NOMO-1 treated with DMSO at 0.1 percent for 48 hours (cell line): ENCODE measurements around the gene ARSJ.
A peak's percentile ranks its signal among the peaks of the same experiment; 100 is the strongest.
"Not testable (repeated sequence)": the region's sequence is repeated elsewhere in the genome, so short reads cannot be mapped to it uniquely, and the experiment has no call there.

Source experiments
- DNase-seq: peaks from one replicate; lab custom pipeline; 2025; ENCODE audit not compliant: unreplicated experiment; lab: John Stamatoyannopoulos, UW

ARSJ gene

GRCh38 chr4:113958766-113959538 is 20.5 kb downstream of the ARSJ start:
- peak; percentile 77 for DNase-seq

DNA sequence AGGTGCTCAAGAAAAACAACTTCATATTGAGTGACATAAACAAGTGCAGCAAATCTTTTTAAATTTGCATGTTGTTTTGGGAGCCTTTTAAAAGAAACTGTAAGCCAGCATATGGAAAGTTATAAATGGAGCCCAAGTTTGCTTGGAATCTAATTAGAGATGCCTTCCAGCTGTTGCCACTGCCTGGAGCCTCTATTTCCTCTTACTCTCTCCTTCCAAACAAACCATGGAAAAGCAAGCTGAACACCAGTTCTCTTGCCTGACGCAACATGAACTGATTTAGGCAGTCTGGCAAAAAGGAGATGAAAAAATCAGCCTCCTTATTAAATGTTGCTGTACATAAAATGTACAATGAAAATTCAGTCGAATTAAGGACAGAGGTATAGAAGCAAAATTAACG is 21.5 kb downstream of the ARSJ start:
- DNase-seq = no peak

DNA sequence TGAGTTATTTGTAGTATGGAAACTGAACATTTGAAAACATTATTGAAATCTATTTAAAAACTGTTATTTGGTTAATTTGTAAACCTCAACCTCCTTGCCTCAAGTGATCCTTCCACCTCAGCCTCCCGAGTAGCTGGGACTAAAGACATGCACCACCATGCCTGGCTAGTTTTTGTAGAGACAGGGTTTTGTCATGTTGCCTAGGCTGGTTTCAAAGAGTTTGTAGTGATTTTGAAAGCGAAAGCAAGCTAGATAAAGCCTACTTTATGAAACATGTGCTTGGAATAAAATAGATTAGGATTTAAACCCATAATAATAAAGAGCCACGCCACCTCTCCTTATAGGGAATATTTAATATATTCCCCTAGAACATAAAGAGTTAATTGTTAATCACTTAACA is 23.5 kb downstream of the ARSJ start:
- no peak for DNase-seq

DNA sequence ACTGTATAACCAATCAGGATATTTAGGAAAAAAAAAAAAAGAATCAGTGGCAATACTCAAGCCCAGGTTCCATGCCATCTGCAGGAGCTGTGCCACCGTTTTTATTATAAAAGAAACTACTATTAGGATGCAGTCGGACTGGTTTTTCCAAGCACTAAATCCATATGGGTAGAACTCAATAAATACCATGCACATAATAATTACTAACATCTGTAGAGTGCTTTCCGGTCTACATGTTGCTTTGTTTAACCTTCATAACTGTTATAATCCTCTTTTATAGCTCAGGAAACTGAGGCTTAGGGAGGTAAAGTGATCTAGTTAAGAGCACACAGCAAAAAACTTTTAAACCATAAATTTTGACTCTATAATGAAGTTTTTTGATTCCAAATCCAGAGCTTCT is 24.0 kb downstream of the ARSJ start:
- DNase-seq = no peak

DNA sequence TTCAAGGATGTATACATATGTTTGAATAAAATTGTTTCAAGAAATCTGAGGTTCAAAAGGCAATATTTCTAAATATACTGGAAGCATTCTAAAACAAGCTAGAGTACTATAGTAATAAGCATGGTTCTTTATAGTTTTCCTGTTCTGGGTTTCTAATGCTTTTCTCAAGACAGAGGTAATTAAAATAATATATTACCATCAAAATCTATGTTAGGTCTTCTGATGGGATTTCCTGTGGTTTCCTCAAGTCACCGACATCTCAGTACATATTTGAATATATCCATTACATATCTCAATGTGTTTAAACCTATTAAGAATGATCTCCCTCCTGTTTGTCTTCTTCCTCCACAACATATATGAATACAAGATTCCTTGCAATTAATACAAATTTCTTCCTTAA is 25.6 kb downstream of the ARSJ start:
- no peak for DNase-seq

GRCh38 chr4:113952452-113953029 is 26.9 kb downstream of the ARSJ start:
- DNase-seq = peak; percentile 69

DNA sequence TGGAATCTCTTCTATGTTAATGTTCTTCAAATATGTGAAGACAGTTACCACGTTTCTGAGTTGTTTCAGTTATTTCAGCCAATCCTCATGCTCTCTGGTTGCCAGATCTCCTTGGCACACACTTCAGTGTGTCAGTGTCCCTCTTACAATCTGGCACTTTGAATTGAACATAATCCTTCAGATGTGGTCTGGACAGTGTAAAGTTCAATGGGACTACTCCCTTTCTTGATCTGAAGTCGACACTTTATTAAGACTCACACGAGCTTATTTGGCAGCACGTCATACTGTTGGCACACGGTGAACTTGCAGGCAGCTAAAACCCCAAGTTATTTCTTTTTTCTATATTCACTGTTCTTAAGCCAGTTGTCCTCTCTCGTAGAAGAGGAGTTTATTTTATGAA is 28.2 kb downstream of the ARSJ start:
- no peak for DNase-seq

DNA sequence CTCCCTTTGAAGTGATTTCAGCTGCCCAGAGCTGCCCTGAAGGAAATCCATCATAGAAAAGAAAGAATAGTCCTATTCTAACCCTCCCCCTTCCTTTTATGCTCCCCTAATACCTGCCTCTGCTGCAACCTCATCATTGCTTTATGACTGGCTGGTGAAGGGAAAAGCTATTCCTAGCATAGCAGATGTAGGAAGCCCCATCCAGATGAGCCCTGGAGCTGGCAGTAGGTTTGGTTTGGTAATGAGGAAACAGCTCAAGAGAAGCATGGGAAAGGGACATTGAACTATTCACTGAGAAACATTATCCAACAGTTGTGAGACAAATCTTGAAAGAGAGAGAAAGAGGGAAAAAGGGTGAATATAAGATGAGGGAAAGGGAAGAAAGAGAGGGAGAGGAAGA is 29.2 kb downstream of the ARSJ start:
- no peak for DNase-seq

- no peak for DNase-seq
These were observed 32.0 kb downstream of the ARSJ start for GRCh38 chr4:113947484-113947883.

DNA sequence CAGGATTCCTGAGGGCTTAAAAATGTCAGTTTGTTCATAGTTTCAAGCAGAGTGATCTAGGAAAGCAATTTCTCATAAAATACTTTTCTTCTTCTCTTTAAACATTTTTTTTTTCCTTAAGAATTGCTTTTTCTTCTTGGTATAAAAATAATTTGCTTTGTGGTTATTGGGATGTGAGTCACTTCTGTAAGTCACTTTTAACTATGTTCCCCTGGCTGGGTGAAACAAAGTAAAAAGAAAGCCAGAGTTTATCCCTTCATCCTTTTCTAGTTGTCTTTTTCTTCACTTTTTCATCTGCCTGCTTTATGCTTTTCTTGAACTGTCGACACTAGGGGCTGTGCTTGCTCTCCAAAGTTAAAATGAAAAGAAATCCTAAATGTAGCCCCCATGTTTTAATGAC is 33.5 kb downstream of the ARSJ start:
- DNase-seq = peak; percentile 20

DNA sequence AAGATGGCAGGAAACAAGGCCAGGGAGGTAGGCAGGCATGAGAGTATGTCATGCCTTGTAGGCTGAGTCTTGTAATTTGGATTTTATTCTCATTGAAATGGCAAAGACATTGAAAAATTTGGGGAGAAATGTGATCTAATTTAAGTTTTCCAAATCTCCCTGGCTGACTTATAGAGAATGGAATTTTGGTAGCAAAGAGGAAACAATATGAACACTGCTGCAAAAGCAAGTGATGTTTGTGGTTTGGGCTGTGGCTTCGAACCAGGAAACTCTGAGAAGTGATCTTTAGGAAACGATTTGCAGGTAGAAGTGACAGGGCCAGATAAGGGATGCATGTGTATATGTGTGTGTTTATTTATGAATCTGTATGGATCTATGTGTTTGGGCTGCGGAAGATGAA is 35.6 kb downstream of the ARSJ start:
- no peak for DNase-seq

DNA sequence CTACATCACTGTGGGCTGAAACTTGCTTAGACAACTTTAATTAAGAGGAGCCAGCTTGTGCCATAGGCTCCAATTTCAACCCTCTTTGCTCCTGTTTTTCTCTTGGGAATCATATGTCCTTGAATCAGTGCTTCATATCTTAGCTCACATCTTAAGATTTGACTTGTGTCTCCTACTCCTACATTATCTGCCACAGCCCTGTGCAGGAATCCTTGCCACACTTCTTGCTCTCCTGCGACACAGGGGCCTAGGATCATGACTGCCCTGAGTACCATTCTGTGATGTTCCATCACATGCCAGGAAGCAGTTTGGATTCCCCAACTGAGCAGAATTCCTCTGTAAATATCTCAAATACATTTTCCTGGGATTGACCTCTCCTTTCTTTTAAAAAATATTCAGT is 36.4 kb downstream of the ARSJ start:
- DNase-seq = no peak

- no peak for DNase-seq
These were observed 37.6 kb downstream of the ARSJ start for GRCh38 chr4:113941836-113942235.

DNA sequence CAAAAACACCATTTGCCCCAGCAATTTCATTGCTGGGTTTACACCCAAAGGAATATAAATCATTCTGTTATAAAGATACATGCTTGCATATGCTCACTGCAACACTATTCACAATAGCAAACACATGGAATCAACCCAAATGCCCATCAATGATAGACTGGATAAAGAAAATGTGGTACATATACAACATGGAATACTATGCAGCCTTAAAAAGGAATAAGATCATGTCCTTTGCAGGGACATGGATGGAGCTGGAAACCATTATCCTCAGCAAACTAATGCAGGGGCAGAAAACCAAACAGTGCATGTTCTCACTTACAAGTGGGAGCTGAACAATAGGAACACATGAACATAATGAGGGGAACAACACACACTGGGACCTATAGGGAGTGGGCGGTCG is 39.3 kb downstream of the ARSJ start:
- not testable (repeated sequence) for DNase-seq

DNA sequence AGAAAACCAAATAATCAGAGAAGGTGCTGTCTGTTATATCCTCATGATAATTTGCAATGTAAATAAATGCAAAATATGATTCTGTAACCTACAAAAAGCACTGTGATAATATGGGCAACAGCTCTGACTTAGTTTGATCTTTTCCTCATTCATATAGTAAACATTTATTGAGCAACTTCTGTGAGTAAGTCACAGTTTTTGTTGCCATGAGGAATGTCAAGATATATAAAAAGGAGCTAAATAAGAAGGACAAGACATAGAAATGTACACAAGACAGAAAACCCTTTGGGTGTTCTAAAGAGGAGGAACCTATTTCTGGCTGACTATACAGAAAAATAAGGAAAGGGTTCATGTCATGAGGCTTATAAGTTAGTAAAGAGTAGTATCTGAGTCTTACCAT is 44.3 kb downstream of the ARSJ start:
- DNase-seq = no peak

- DNase-seq = not testable (repeated sequence)
These were observed 54.7 kb downstream of the ARSJ start for GRCh38 chr4:113924706-113925105.

DNA sequence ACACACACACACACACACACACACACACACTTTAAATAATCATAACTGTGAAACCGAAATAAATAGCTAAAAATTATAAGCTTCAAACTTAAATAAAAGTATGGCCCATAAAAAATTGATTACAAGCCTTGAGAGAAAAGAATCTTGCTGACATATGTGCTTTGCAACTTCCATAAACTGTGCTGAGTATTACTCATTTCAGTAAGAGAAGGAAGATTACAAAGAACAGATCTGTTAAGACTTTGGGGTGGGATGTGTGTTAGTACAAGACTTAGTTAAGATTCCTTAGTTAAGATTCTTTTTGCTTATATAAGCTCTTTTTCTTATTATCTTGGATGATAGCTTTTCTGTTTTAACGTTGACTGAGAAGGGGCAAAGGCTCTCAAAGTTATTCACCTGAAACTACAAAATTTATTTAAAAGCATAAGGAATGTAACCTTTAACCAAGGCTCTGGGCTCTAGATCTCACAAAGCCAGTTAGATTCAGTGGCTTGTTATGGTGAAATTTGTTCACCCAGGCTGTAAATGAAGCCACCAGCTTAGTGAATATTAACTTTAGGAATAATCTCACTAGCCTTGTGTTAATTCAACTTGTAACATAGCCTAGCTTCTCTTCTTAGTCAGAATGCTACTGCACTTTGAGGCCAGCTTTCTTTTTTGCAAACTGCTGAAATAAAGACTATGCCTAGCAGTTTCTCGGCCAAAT is 58.2 kb downstream of the ARSJ start:
- DNase-seq = no peak

DNA sequence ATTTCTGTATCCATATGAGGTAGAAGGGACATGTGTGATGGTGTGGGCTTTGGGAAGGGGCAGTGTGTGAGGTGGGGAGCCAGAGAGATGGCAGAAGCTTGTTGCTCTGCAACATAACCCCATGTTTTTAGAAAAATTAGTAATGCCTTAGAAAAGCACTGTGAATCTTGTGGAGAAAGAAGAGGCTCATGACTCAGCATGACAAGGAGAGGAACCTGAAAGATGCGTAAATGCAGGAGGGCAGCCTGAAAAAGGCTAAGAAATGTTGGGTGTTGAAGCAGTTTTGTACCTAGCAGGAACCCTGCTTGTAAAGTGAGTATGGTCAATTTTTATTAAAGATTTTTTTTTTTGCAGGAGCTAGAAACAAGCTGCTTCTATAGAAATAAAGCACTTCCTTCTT is 59.8 kb downstream of the ARSJ start:
- peak; percentile 16 for DNase-seq

- DNase-seq = no peak
These were observed 60.3 kb downstream of the ARSJ start for GRCh38 chr4:113919145-113919544.

- DNase-seq = peak; percentile 21
These were observed 70.6 kb downstream of the ARSJ start for GRCh38 chr4:113908829-113909228.

DNA sequence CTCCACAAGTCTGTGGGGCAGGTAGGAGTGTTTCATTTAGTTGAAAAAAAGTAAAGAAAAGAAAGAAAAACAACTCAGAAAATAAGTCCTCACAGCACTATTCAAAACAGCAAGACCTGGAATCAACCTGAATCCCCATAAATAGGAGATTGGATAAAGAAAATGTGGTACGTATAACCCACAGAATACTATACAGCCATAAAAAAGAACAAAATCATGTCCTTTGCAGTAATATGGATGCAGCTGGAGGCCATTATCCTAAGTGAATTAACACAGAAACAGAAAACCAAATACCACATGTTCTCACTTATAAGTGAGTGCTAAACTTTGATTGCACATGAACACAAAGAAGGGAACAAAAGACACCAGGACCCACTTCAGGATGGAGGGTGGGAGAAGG is 71.9 kb downstream of the ARSJ start:
- no peak for DNase-seq

- peak; percentile 6 for DNase-seq
These were observed 74.1 kb downstream of the ARSJ start for GRCh38 chr4:113905301-113905700.
